Heart right ventricle (tissue), 16 donors: ENCODE measurements around the gene BSND. TPM values are rescaled to one million over a fixed set of nuclear protein-coding genes. Genes with fewer than 3 reads are reported as not detected.

Source experiments
- ATAC-seq, 8 donors: fragments of 200-7000 bp; cut with Tn5 transposase; one replicate each; pipeline ENCODE4 v1.9.1; 2020; ENCODE audit warnings: mild to moderate bottlenecking in 8 of 8, moderate library complexity in 8 of 8, moderate number of reproducible peaks in 1 of 8
- DNase-seq, 2 donors: peaks; one replicate each; pipeline ENCODE4 v3.0.0-alpha.2; 2020
- H3K27ac ChIP-seq, 10 donors: fragments of 200-600 bp; sonication (generic) in 2 of 10; one replicate each; pipeline versions ENCODE4 v1.5.0 to v1.8.0; 2020 to 2022; ENCODE audit warnings: mild to moderate bottlenecking in 3 of 10
- H3K27me3 ChIP-seq, 7 donors: fragments of 200-600 bp; one replicate each; pipeline ENCODE4 v1.8.0; 2021 to 2022; ENCODE audit warnings: mild to moderate bottlenecking in 2 of 7
- H3K36me3 ChIP-seq, 9 donors: fragments of 200-600 bp; sonication (generic) in 1 of 9; one replicate each; pipeline versions ENCODE4 v1.5.0 to v1.8.0; 2020 to 2022; ENCODE audit warnings: mild to moderate bottlenecking in 2 of 9
- H3K4me1 ChIP-seq, 9 donors: fragments of 200-600 bp; sonication (generic) in 1 of 9; one replicate each; pipeline versions ENCODE4 v1.5.0 to v1.8.0; 2020 to 2022; ENCODE audit warnings: mild to moderate bottlenecking in 4 of 9
- H3K4me3 ChIP-seq, 10 donors: fragments of 200-600 bp; sonication (generic) in 2 of 10; one replicate each; pipeline versions ENCODE4 v1.5.0 to v1.8.0; 2020 to 2022; ENCODE audit warnings: mild to moderate bottlenecking in 7 of 10, moderate library complexity in 2 of 10
- H3K9me3 ChIP-seq, 11 donors: fragments of 200-600 bp in 10 of 11; sonication (generic) in 2 of 11; one replicate each; pipeline versions ENCODE4 v1.5.0 to v1.8.0; 2013 to 2022; ENCODE audit warnings: mild to moderate bottlenecking in 2 of 11, control low read depth in 1 of 11, moderate library complexity in 1 of 11
- CTCF ChIP-seq, 9 donors: fragments of 200-600 bp; sonication (generic) in 2 of 9; IDR thresholded peaks; one replicate each; pipeline versions ENCODE4 v1.5.0 to v1.8.0; 2021 to 2022; ENCODE audit warnings: antibody characterized with exemption in 9 of 9, mild to moderate bottlenecking in 5 of 9, moderate library complexity in 1 of 9
- WGBS, 2 donors: extraction: QIAGEN DNeasy Blood & Tissue Kit; methylation state at CpG; one replicate each; pipeline ENCODE4 v1.1.7; 2013; ENCODE audit warnings: inconsistent platforms in 1 of 2; 5-methylcytosine and 5-hydroxymethylcytosine counted together
- intact Hi-C, 10 donors: fragments of 100-400 bp; cut with DNase I; formaldehyde crosslinking; loops; one replicate each; pipeline versions ENCODE4 v1.11.1 to v1.14.2; 2022
- polyA plus RNA-seq, 2 donors: library from polyadenylated mRNA; stranded (reverse); fragments of 200-250 nt; gene quantifications; one replicate each; pipeline ENCODE4 v1.2.3, GENCODE V29; 2013
- total RNA-seq, 10 donors: library from RNA; stranded (reverse); fragmentation: NEBNext Ultra II Directional in 3 of 10; extraction: Animal tissue kit (Norgen Biotek cat#: 25700) in 3 of 10; gene quantifications; one replicate each; pipeline versions ENCODE4 v1.2.1 to v1.2.4, GENCODE V29; 2021 to 2023
- donor health status: Arrhythmogenic right ventricular cardiomyopathy.
- donor health status: ischemic (EF 13 %, LVEDD 7.1; RV severe dilation, severe dysfunction).
- donor health status: healthy with polysubstance abuse.
- donor health status: DM: no; HTN: yes; CAD: no.
- donor health status: DM: no; HTN: no; CAD: no.
- donor health status: ischemic (EF 25% LVEDD 6.9; RV normal size, moderate dysfunction).
- donor health status: ischemic (EF 25% LVEDD 5.7; RV mildly dilated, moderate dysfunction).
- donor health status: healthy.
- donor health status: DM: yes; HTN: yes; CAD: no.
- donor health status: Ischemic cardiomyopathy.
- donor health status: ischemic (EF 35%, LVEDD 5.7; RV mildly dilated, moderate dysfunction).
- donor health status: nonischemic (EF 11% LVEDD 7.7; RV severe dilation, severe dysfunction).
- donor health status: DM: yes; HTN: yes; CAD: no.
- donor health status: PGD.
- donor health status: ischemic (EF 29% LVEDD 5.4; RV normal size, mild dysfunction).
- donor health status: nonischemic (EF 23%, LVEDD 6.1; RV moderate dilation, normal function).

BSND gene
- total and polyA plus RNA-seq, 12 donors, result not detected

DNA sequence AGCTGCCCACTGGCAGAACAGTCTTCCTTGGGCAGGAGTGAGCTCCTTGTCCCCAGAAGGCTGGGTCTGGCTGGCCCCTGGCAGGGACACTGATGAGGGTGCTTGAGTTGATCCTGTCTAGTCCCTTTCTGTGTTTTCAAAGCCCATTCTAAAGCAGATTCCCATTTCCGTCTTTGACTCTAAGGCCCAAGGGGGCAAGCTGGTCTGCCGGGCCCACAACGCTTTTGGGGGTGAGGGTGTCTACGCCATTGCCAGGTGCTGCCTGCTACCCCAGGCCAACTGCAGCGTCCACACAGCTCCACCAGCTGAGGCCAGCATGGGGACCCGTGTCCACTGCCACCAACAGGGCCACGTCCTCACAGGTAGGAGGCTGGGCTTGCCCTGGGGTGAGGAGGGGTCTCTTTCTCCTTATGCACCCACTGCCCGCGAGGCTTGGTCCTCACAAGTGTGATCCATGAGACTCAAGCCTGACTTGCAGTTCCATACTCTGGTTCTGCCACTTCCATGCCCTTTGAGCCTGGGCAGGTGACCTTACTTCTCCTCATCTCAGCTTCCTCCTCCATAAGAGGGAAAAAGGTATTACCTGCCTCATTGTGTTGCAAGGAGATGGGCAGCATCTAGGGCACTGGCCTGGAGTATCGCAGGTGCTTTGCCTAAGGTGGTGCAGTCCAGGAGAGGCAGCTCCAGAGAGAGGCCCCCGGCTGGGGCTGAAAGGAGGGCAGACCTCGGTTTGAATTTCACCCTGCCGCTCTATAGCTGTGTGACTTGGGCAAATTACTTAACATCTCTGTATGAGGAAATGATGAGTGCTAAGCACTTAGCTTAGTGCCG lies 60.8 kb downstream of the BSND start:
- 87 to 92% methylated on average over 14 of the region's 14 CpGs for WGBS, 2 donors
- DNase-seq (no peak), ATAC-seq (no peak)
- Histone ChIP-seq H3K27ac (no peak overlapping the region), H3K4me1 (peaks cover 0 to 8% (median 6%) of the 10 kb centered on the region in 9 donors), H3K9me3 (no peaks in the 10 kb centered on the region), H3K36me3 (no peaks in the 10 kb centered on the region), H3K27me3 (no peaks in the 10 kb centered on the region), H3K4me3 (no peak overlapping the region)
- intact Hi-C loops, result no loop called here
- TF ChIP-seq CTCF (IDR thresholded peaks at IDR 0.05), result no peak

DNA sequence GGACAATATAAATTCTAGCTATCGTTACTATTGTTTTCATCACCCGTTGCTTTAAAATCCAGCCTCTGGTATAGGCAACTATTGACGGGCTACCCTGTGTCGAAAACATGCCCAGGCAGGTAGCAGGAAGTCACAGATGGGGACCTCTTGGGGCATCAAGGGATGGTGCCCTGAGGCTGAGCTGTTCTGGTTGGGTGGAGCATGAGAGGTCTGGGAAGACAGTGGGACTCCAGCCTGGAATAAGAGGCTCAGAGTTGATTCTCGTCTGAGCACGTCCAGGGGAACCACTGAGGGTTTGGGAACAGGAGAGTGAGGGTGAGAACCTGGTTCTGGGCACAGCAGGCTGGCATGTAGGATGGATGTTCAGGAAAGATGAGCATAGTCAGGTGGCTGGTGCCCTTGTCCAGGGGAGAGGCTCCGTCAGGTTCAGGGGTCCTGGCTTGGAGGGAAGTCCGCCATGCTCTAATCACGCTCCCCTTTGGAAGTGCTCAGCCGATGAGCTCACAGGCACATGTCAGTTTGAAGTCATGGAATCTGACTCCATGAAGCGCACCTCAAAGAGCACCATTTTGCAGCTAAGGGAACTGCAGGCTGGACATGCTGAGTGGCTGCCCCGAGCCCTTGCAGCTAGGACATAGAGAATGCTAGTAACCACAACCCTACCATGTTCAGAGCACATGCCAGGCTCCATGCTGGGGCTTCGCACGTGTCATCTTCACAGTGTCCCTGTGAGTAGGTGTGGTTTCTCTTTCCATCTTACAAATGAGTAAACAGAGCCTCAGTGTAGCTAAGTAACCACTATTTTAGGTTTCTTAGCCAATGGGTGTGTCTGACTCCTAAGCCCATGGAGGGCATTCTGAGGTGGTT lies 61.6 kb downstream of the BSND start:
- Histone ChIP-seq H3K36me3 (no peaks in the 10 kb centered on the region), H3K4me1 (peaks cover 0 to 17% (median 15%) of the 10 kb centered on the region in 9 donors), H3K9me3 (no peaks in the 10 kb centered on the region), H3K4me3 (no peak overlapping the region), H3K27ac (no peak overlapping the region), H3K27me3 (no peaks in the 10 kb centered on the region)
- TF ChIP-seq CTCF (IDR thresholded peaks at IDR 0.05), result no peak
- WGBS, 2 donors, result 91 to 93% methylated on average over 14 of the region's 14 CpGs
- ATAC-seq (no peak), DNase-seq (no peak)
- intact Hi-C loops, result no loop called here

DNA sequence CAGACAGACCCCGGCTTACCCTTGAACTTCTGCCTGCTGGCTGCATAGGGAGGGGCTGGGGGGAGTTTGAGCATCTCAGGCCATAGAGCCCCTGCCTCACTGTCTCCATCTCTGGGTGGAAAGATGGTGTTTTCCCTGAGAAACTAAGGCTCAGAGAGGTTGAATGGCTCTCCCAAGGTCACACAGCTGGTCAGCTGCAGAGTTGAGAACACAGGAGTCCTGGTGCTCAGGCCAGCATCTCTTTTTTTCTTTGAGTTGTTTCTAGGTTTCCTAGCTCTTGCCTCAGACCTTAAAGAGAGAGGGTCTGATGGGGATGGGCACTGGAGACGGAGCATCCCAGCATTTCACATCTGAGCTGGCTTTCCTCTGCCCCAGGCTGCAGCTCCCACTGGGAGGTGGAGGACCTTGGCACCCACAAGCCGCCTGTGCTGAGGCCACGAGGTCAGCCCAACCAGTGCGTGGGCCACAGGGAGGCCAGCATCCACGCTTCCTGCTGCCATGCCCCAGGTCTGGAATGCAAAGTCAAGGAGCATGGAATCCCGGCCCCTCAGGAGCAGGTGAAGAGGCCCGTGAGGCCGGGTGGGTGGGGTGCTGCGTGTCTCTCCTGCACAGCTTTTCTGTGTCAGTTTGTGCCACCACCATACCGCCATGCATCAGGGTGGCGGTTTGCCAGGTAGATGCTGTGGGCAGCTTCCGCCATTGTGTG lies 62.4 kb downstream of the BSND start:
- H3K36me3 ChIP-seq, result peaks cover 0 to 5% (median 0%) of the 10 kb centered on the region in 9 donors
- no peaks in the 10 kb centered on the region for H3K9me3 ChIP-seq
- WGBS, 2 donors, result 81 to 83% methylated on average over 13 of the region's 13 CpGs
- TF ChIP-seq CTCF (IDR thresholded peaks at IDR 0.05), result no peak
- no peak for DNase-seq
- ATAC-seq, result no peak
- H3K27me3 ChIP-seq, result no peaks in the 10 kb centered on the region
- H3K27ac ChIP-seq, result no peak overlapping the region
- H3K4me1 ChIP-seq, result peaks cover 2 to 24% (median 23%) of the 10 kb centered on the region in 9 donors
- no peak overlapping the region for H3K4me3 ChIP-seq
- intact Hi-C loops, result no loop called here

Other genes starting within 250 kb of the BSND start
- gene PARS2, start 234.4 kb upstream of the BSND start, total RNA-seq, result 1 to 10 TPM; 3.7 to 5.6 (median 4.2) TPM
- 1 to 10 TPM in 1 of 2 donors, under 1 TPM in 1; 0.80 to 3.8 TPM for gene PARS2, start 234.4 kb upstream of the BSND start, polyA plus RNA-seq
- 1 to 10 TPM in 1 of 10 donors, under 1 TPM in 4, not detected in 5; 0.13 to 1.0 (median 0.17) TPM for gene TTC22, start 197.6 kb upstream of the BSND start, total RNA-seq
- gene TTC22, start 197.6 kb upstream of the BSND start, polyA plus RNA-seq, result under 1 TPM; 0.06 to 0.15 TPM
- 10 to 100 TPM; 12.6 to 36.0 (median 15.0) TPM for gene DHCR24, start 111.7 kb upstream of the BSND start, total RNA-seq
- gene DHCR24, start 111.7 kb upstream of the BSND start, polyA plus RNA-seq, result 10 to 100 TPM in 1 of 2 donors, 1 to 10 TPM in 1; 3.3 to 70.6 TPM
- under 1 TPM in 1 of 10 donors, not detected in 9; 0.37 TPM for gene TMEM61, start 18.3 kb upstream of the BSND start, total RNA-seq
- gene TMEM61, start 18.3 kb upstream of the BSND start, polyA plus RNA-seq, result under 1 TPM in 1 of 2 donors, not detected in 1; 0.03 TPM
- under 1 TPM in 2 of 10 donors, not detected in 8; 0.05 to 0.07 TPM for gene PCSK9, start 40.6 kb downstream of the BSND start, total RNA-seq
- under 1 TPM in 1 of 2 donors, not detected in 1; under 0.01 TPM for gene PCSK9, start 40.6 kb downstream of the BSND start, polyA plus RNA-seq
- 10 to 100 TPM; 31.4 to 49.7 (median 42.5) TPM for gene USP24, start 216.4 kb downstream of the BSND start, total RNA-seq
- gene USP24, start 216.4 kb downstream of the BSND start, polyA plus RNA-seq, result 10 to 100 TPM in 1 of 2 donors, 1 to 10 TPM in 1; 7.1 to 13.4 TPM